Erythroblast (primary cell): Measurements from ENCODE around the gene ICA1.
A peak's percentile ranks its signal among the peaks of the same experiment; 100 is the strongest.

Experiments used
- DNase-seq, 2 experiments: peaks; one replicate each; lab custom pipeline; 2025; lab: John Stamatoyannopoulos, UW
- GATA1 ChIP-seq: IDR thresholded peaks from 2 replicates; pipeline ENCODE4 v1.6.1; 2011; ENCODE audit warnings: low read depth, mild to moderate bottlenecking, control low read depth, low read length, moderate library complexity
- POLR2A ChIP-seq: IDR thresholded peaks from 2 replicates; pipeline ENCODE4 v1.6.1; 2011; ENCODE audit warnings: mild to moderate bottlenecking, low read length

ICA1 gene

DNA sequence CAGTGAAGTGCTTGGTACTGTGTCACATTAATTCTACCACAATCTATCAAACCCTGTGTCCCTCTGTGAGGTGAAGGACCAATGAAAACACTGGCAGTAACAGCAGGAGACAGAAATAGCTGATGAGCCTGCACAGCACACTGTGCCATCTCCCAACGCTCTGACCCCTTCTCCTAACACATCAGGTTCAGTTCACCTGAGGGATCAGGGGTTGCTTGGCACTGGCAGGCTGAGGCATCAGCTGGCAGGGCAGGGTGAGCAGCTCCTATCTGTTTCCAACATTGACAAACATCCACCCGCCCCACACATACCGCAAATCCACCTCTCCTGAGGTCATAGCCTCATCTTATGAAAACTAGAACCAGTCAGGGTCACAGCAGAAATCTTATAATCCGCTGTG, 120.9 kb downstream of the ICA1 start:
- no peak for DNase-seq
- TF ChIP-seq POLR2A (no peak), GATA1 (no peak)

DNA sequence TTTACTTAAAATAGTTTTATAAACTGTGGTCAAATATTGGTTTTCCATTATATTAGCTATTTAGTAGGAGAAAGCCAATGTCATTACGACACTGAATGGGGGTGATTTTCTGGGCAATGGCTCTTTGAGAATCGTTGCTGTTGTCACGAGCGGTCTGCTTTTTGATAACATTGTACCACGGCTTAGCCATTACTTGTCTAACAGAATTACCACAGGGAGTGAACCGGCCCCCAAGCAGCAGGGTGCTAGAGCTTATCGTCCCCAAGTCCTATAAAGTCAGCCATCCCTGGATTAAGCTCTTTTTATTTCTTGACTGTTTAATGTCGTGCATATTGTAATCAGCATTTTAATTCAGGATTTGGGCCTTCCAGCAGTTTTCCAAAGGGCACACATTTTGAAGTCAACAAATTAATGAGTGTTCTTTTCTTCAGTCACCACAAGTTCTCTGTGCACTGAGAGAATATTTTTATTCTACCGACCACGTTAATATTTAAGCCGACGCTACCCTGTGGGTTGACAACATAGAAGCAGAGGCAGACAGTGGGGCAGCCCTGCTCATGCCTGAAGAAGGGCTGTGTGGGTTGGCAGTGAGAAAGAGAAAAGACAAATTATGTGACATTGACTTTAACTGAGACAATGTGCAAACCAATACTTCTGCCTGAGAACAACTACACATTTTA, 125.8 kb downstream of the ICA1 start:
- TF ChIP-seq GATA1 (no peak), POLR2A (no peak)
- no peak for DNase-seq

DNA sequence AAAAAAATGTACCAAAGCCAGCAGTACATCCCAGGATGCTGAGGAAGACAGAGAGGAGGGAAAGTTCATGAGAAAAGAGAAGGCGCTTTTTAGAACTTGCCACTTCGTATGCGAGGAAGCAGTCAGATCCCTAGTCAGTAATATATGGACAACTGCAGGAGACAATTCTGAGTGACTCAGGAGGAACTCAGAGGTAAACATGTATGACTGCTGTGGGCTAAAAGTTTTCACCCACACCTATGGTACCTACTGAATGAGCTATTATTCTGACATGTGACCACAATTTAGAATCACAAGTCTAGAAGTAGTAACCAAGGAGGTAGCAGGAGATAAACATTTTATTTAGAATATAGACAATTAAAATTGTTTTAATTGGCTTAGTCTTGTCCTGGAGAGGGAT, 126.5 kb downstream of the ICA1 start:
- no peak for DNase-seq
- TF ChIP-seq POLR2A (no peak), GATA1 (no peak)

GRCh38 chr7:8134089-8134733, 127.8 kb downstream of the ICA1 start:
- DNase-seq = no peak
- TF ChIP-seq POLR2A (no peak), GATA1 (no peak)

- TF ChIP-seq GATA1 (no peak), POLR2A (no peak)
- DNase-seq = no peak
Measured at GRCh38 chr7:8133188-8133848, 128.6 kb downstream of the ICA1 start.

DNA sequence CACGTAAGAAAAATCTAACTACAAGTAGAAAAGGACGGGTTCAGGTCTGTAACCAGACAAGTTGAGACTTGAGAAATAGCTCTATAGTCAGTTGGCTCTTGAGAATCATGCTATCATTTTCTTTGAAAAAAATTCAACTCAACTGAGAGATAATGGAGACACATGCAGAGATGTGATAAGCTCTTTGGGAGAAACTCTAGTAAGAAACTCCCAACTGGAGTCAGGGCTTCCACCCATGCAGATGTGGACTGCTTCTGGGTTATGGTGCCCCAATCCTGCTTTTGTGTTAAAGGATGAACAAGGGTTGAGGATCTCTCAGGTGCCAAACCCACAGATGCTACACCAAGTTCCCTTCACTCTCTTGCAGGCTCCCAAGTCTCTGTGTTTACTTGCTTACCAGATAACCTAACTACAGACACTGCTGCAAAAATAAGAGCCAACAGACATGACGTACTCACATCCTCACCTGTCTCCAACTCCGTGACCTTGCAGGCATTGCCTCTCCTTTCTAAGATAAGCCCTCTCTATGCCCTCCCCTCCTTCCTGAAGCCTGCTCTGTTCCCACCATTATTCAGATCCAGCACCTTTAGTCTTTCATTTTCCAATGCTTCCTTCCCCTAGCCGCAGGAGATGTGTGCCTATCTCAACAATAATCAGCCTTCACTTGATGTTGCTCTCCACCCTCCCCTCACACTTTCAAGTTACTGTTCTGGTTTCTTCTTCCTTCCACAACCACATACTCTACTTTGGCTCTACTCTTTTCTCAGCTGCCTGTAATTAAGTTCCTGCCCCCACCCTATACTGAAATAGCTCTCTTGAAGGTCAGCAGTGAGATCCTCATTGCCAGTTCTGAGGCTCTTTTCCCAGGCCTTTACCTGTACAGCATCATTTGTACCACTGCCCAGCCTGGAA, 130.0 kb downstream of the ICA1 start:
- peak; percentile 77 to 91 for DNase-seq
- TF ChIP-seq GATA1 (no peak), POLR2A (no peak)

GRCh38 chr7:8130663-8131062, 131.3 kb downstream of the ICA1 start:
- no peak for DNase-seq
- no peak for TF ChIP-seq POLR2A
- TF ChIP-seq GATA1 = no peak

- DNase-seq = no peak
- TF ChIP-seq POLR2A (no peak), GATA1 (no peak)
Measured at GRCh38 chr7:8129318-8129659, 132.7 kb downstream of the ICA1 start.

DNA sequence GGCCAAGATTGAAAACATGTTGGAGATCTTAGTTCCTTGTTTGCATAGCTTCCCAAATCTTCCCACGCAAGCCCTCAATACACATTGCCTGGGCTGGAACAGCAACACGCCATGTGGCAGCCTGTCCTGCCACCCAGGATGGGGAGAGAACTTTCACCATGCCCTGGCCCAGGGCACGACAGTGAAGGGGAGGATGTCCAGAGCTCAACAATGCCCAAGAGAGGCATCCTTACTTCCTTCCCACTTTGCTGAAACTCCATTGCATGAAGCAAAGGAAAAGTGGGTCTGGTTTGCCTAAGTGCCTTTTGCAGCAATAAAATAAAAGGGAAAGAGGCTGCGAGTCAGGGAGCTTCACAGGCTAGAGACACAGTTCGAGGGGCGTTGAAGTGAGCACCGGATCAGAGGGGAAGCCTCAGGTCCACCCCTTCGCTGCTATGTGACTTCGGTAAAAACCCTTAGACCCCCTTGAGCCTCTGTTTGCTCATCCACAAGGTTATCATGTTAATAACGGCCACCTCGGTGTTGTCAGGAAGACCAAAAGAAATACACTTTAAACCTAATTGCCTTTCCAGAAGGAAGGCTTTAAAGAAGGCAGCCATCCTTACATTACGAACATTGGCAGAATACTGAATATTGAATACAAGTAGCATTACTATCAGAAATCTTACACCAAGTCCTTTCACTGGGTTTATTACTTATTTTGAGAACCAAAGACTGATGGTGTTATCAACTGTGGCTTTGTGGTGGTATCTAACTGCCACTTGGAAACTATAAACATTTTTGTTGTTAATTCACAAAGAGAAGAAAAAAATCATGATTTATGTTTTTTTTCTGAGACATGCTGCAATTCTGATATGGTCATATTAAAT, 133.3 kb downstream of the ICA1 start:
- no peak for TF ChIP-seq GATA1
- TF ChIP-seq POLR2A = no peak
- DNase-seq = peak in 1 of 2 experiments; percentile 13

- no peak for TF ChIP-seq GATA1
- TF ChIP-seq POLR2A = no peak
- DNase-seq = no peak
Measured at GRCh38 chr7:8126601-8127167, 135.3 kb downstream of the ICA1 start.

DNA sequence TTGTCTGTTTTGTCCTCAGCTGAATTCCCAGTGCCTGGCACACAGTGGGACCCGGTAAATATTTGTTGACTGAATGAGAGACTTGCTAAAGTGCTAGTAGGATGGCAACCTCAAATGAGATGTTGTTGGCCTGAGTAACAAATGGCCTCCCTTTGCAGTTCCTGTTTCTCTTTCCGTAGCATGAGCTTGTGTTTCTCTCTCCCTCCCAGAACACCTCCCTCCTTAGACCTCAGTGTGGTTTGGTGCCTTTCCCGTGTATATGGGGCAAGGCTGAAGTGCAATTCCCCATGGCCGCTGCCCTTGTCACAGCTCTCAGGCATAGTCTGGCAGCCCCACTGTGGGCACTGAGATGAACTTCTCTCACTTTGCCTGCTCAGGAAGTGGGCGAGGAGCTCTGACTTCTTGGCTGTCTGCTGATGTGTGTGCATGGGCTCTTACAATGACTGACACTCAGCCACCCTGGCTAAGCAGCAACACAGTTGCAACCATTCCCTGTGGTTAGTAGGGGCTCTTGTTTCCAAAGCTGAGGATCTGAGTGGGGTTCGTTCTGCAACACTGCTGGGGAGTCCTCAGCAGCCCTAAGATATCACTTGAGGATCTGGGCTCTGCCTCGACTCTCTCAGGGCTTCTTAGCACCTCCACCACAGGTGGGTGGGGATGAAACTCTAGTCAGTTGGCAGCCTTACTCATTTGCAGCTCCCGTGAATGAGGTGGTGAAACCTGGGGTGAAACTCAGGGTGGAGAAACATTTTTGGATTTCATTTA, 136.1 kb downstream of the ICA1 start:
- no peak for TF ChIP-seq GATA1
- TF ChIP-seq POLR2A = no peak
- DNase-seq = no peak

DNA sequence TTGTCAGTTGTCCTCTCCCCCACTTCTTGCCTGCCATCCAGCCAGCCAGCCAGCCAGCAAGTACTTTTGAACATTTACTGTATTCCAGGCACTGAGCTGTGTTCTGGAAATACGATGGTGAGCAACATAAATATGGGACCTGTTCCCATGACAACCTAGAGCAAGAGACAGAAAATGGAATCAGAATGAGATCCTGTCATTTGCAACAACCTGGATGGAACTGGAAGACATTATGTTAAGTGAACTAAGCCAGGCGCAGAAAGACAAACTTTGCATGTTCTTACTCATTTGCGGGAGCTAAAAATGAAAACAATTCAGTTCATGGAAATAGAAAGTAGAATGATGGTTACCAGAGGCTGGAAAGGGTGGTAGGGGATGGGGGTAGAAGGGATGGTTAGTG, 140.7 kb downstream of the ICA1 start:
- TF ChIP-seq GATA1 (no peak), POLR2A (no peak)
- no peak for DNase-seq
